Nephron (organoid): ENCODE measurements around the gene LMO2.

Experiments used
- H3K27ac Mint-ChIP-seq, 3 experiments: 2 replicates each; pipeline ENCODE4 v1.8.0; 2020; ENCODE audit warnings: mixed read lengths in 3 of 3, mild to moderate bottlenecking in 2 of 3, moderate library complexity in 1 of 3
- H3K27me3 Mint-ChIP-seq: 2 replicates; pipeline ENCODE4 v1.8.0; 2021; ENCODE audit warnings: low read depth, mild to moderate bottlenecking, moderate library complexity, mixed read lengths
- H3K36me3 Mint-ChIP-seq: 2 replicates; pipeline ENCODE4 v1.8.0; 2020; ENCODE audit warnings: low read depth, mixed read lengths
- H3K4me1 Mint-ChIP-seq: 2 replicates; pipeline ENCODE4 v1.8.0; 2020; ENCODE audit warnings: mixed read lengths
- H3K4me3 Mint-ChIP-seq, 3 experiments: 2 replicates each; pipeline ENCODE4 v1.8.0; 2020; ENCODE audit warnings: mild to moderate bottlenecking in 3 of 3, mixed read lengths in 3 of 3, moderate library complexity in 2 of 3
- H3K9me3 Mint-ChIP-seq: 2 replicates; pipeline ENCODE4 v1.8.0; 2020; ENCODE audit warnings: mixed read lengths
- CTCF ChIP-seq, 3 experiments: fragments of 200-600 bp; sonication (generic); IDR thresholded peaks; one replicate each; pipeline ENCODE4 v1.5.0; 2021; ENCODE audit warnings: antibody characterized with exemption in 3 of 3; ENCODE audit not compliant: unreplicated experiment in 3 of 3

LMO2 gene

GRCh38 chr11:33891714-33892327 lies at the start of gene LMO2:
Gene LMO2, minus strand, starts transcription at chr11:33892076. Its CDS starts 22,360 bp downstream, at chr11:33869716.
- Mint-ChIP-seq H3K4me3 (no peak within 1 kb of the TSS), H3K36me3 (no peaks in the 10 kb centered on the region), H3K27ac (no peak within 1 kb of the TSS), H3K27me3 (peaks cover 14% of the 10 kb centered on the region), H3K9me3 (no peaks in the 10 kb centered on the region), H3K4me1 (peaks cover 29% of the 10 kb centered on the region)
- no peak for TF ChIP-seq CTCF (IDR thresholded peaks at IDR 0.05; ENCODE audit: unreplicated experiment in 3 of 3)

- Mint-ChIP-seq H3K27ac (no peak overlapping the region), H3K27me3 (peaks cover 11% of the 10 kb centered on the region), H3K9me3 (no peaks in the 10 kb centered on the region), H3K4me1 (peaks cover 46% of the 10 kb centered on the region), H3K4me3 (no peak overlapping the region), H3K36me3 (no peaks in the 10 kb centered on the region)
- TF ChIP-seq CTCF (IDR thresholded peaks at IDR 0.05; ENCODE audit: unreplicated experiment in 3 of 3), result no peak
Observed at GRCh38 chr11:33940538-33940815, 48.6 kb upstream of the LMO2 start.

- peak overlapping the region in 2 of 3 experiments; percentile 8 to 81 for H3K27ac Mint-ChIP-seq
- H3K4me1 Mint-ChIP-seq, result peaks cover 67% of the 10 kb centered on the region
- TF ChIP-seq CTCF (IDR thresholded peaks at IDR 0.05; ENCODE audit: unreplicated experiment in 3 of 3), result no peak
- H3K27me3 Mint-ChIP-seq, result peaks cover 17% of the 10 kb centered on the region
- no peaks in the 10 kb centered on the region for H3K36me3 Mint-ChIP-seq
- peak overlapping the region in 1 of 3 experiments; percentile 30 for H3K4me3 Mint-ChIP-seq
- peaks cover 5% of the 10 kb centered on the region for H3K9me3 Mint-ChIP-seq
Observed at GRCh38 chr11:33936725-33937604, 45.1 kb upstream of the LMO2 start.

GRCh38 chr11:33935461-33936456 lies 43.9 kb upstream of the LMO2 start:
- Mint-ChIP-seq H3K27ac (peak overlapping the region; percentile 54 to 73 (median 61)), H3K9me3 (peaks cover 7% of the 10 kb centered on the region), H3K27me3 (peaks cover 20% of the 10 kb centered on the region), H3K4me1 (peaks cover 70% of the 10 kb centered on the region), H3K4me3 (no peak overlapping the region), H3K36me3 (no peaks in the 10 kb centered on the region)
- no peak for TF ChIP-seq CTCF (IDR thresholded peaks at IDR 0.05; ENCODE audit: unreplicated experiment in 3 of 3)

- H3K27me3 Mint-ChIP-seq, result peaks cover 20% of the 10 kb centered on the region
- H3K9me3 Mint-ChIP-seq, result peaks cover 7% of the 10 kb centered on the region
- TF ChIP-seq CTCF (IDR thresholded peaks at IDR 0.05; ENCODE audit: unreplicated experiment in 3 of 3), result no peak
- H3K4me3 Mint-ChIP-seq, result no peak overlapping the region
- peaks cover 78% of the 10 kb centered on the region for H3K4me1 Mint-ChIP-seq
- H3K36me3 Mint-ChIP-seq, result no peaks in the 10 kb centered on the region
- H3K27ac Mint-ChIP-seq, result peak overlapping the region; percentile 23 to 73 (median 61)
Observed at GRCh38 chr11:33935005-33935404, 43.1 kb upstream of the LMO2 start.
